Thyroid gland (tissue), 4 donors: ENCODE measurements around the gene UGT3A2. TPM values are rescaled to one million over a fixed set of nuclear protein-coding genes. Genes with fewer than 3 reads are reported as not detected.
A peak's percentile ranks its signal among the peaks of the same experiment; 100 is the strongest.

Experiments
- DNase-seq, 2 donors: peaks; one replicate each; pipeline ENCODE4 v3.0.0-alpha.2; 2019
- H3K27ac ChIP-seq, 3 donors: fragments of 200-600 bp; sonication (generic); 1 replicate in 2 of 3; 2 replicates in 1 of 3; pipeline ENCODE4 v1.5.1; 2016 to 2019; ENCODE audit warnings: mild to moderate bottlenecking in 1 of 3, moderate library complexity in 1 of 3
- H3K27me3 ChIP-seq: fragments of 200-600 bp; sonication (generic); one replicate; pipeline ENCODE4 v1.5.1; 2019
- H3K36me3 ChIP-seq, 2 donors: fragments of 200-600 bp; sonication (generic); one replicate each; pipeline ENCODE4 v1.5.1; 2016 to 2019
- H3K4me1 ChIP-seq, 2 donors: fragments of 200-600 bp; sonication (generic); one replicate each; pipeline ENCODE4 v1.5.1; 2017 to 2019
- H3K4me3 ChIP-seq, 3 donors: fragments of 200-600 bp; sonication (generic); replicated peaks in 1 of 3; 1 replicate in 2 of 3; 2 replicates in 1 of 3; pipeline ENCODE4 v1.5.1; 2016; ENCODE audit warnings: mild to moderate bottlenecking in 1 of 3
- H3K9me3 ChIP-seq: fragments of 200-600 bp; sonication (generic); one replicate; pipeline ENCODE4 v1.5.1; 2017
- POLR2A ChIP-seq, 2 donors: fragments of 450-650 bp; IDR thresholded peaks; one replicate each; pipeline ENCODE4 v1.6.1; 2017; ENCODE audit warnings: antibody characterized with exemption in 2 of 2, mild to moderate bottlenecking in 2 of 2, moderate library complexity in 1 of 2
- WGBS, 2 donors: methylation state at CpG; one replicate each; pipeline ENCODE4 v1.1.5; 2017; 5-methylcytosine and 5-hydroxymethylcytosine counted together
- intact Hi-C: fragments of 100-400 bp; cut with DNase I; formaldehyde crosslinking; loops from one replicate; pipeline ENCODE4 v1.15.1; 2023
- total RNA-seq, 4 donors: library from RNA; depleted of rRNA; stranded (reverse); fragments of >200 nt; gene quantifications; one replicate each; pipeline ENCODE4 v1.2.3, GENCODE V29; 2016
- TF ChIP-seq, protein P1 (sequence below), 6 experiments: fragments of 200-600 bp in 3 of 6; fragments of 450-650 bp in 3 of 6; sonication (generic) in 3 of 6; IDR thresholded peaks; one replicate each; pipeline ENCODE4 v1.5.1; 2016 to 2019; ENCODE audit warnings: antibody characterized with exemption in 6 of 6, mild to moderate bottlenecking in 2 of 6, inconsistent platforms in 1 of 6, moderate library complexity in 1 of 6

The UGT3A2 gene
- total RNA-seq, 4 donors from 2014 or later, result not detected

- no peak for TF ChIP-seq POLR2A (IDR thresholded peaks at IDR 0.05)
- TF ChIP-seq, protein P1, sequence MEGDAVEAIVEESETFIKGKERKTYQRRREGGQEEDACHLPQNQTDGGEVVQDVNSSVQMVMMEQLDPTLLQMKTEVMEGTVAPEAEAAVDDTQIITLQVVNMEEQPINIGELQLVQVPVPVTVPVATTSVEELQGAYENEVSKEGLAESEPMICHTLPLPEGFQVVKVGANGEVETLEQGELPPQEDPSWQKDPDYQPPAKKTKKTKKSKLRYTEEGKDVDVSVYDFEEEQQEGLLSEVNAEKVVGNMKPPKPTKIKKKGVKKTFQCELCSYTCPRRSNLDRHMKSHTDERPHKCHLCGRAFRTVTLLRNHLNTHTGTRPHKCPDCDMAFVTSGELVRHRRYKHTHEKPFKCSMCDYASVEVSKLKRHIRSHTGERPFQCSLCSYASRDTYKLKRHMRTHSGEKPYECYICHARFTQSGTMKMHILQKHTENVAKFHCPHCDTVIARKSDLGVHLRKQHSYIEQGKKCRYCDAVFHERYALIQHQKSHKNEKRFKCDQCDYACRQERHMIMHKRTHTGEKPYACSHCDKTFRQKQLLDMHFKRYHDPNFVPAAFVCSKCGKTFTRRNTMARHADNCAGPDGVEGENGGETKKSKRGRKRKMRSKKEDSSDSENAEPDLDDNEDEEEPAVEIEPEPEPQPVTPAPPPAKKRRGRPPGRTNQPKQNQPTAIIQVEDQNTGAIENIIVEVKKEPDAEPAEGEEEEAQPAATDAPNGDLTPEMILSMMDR (IDR thresholded peaks at IDR 0.05), result no peak
- Histone ChIP-seq H3K27me3 (no peaks in the 10 kb centered on the region), H3K4me3 (no peak overlapping the region), H3K4me1 (no peaks in the 10 kb centered on the region), H3K36me3 (no peaks in the 10 kb centered on the region), H3K27ac (no peak overlapping the region), H3K9me3 (no peaks in the 10 kb centered on the region)
- DNase-seq, result no peak
- intact Hi-C loops, result no loop called here
Measured at GRCh38 chr5:36096486-36096885, 29.8 kb upstream of the UGT3A2 start.

- no peak for TF ChIP-seq POLR2A (IDR thresholded peaks at IDR 0.05)
- TF ChIP-seq, protein P1 (IDR thresholded peaks at IDR 0.05), result peak in 1 of 6 experiments; percentile 11
- intact Hi-C loops, result no loop called here
Measured at GRCh38 chr5:36089989-36090388, 23.3 kb upstream of the UGT3A2 start.

GRCh38 chr5:36079200-36079781 is 12.6 kb upstream of the UGT3A2 start:
- 27 to 33% methylated on average over 9 to 10 of the region's 10 CpGs for whole genome bisulfite sequencing, 2 donors
- Histone ChIP-seq H3K4me3 (no peak overlapping the region), H3K27ac (no peak overlapping the region), H3K9me3 (no peaks in the 10 kb centered on the region), H3K36me3 (no peaks in the 10 kb centered on the region), H3K4me1 (no peaks in the 10 kb centered on the region), H3K27me3 (no peaks in the 10 kb centered on the region)
- no peak for TF ChIP-seq POLR2A (IDR thresholded peaks at IDR 0.05)
- TF ChIP-seq, protein P1 (IDR thresholded peaks at IDR 0.05), result peak in 3 of 6 experiments; percentile 42 to 67 (median 47)
- intact Hi-C loops, result no loop called here
- no peak for DNase-seq

More at GRCh38 chr5:36089989-36090388, 23.3 kb upstream of the UGT3A2 start:
- no peak overlapping the region for H3K4me3 ChIP-seq
- no peaks in the 10 kb centered on the region for H3K36me3 ChIP-seq
- no peaks in the 10 kb centered on the region for H3K9me3 ChIP-seq
- DNase-seq, result no peak
- 61 to 69% methylated on average over 2 of the region's 2 CpGs for WGBS, 2 donors
- no peaks in the 10 kb centered on the region for H3K4me1 ChIP-seq
- no peak overlapping the region for H3K27ac ChIP-seq
- no peaks in the 10 kb centered on the region for H3K27me3 ChIP-seq

- no peaks in the 10 kb centered on the region for H3K27me3 ChIP-seq
- intact Hi-C loops, result no loop called here
- TF ChIP-seq, protein P1 (IDR thresholded peaks at IDR 0.05), result no peak
- TF ChIP-seq POLR2A (IDR thresholded peaks at IDR 0.05), result no peak
- no peaks in the 10 kb centered on the region for H3K36me3 ChIP-seq
- H3K4me3 ChIP-seq, result no peak overlapping the region
- H3K4me1 ChIP-seq, result no peaks in the 10 kb centered on the region
- H3K9me3 ChIP-seq, result no peaks in the 10 kb centered on the region
- no peak for DNase-seq
- WGBS, 2 donors, result 70 to 76% methylated on average over 10 of the region's 10 CpGs
- H3K27ac ChIP-seq, result no peak overlapping the region
Measured at GRCh38 chr5:36078430-36078829, 11.7 kb upstream of the UGT3A2 start.

DNA sequence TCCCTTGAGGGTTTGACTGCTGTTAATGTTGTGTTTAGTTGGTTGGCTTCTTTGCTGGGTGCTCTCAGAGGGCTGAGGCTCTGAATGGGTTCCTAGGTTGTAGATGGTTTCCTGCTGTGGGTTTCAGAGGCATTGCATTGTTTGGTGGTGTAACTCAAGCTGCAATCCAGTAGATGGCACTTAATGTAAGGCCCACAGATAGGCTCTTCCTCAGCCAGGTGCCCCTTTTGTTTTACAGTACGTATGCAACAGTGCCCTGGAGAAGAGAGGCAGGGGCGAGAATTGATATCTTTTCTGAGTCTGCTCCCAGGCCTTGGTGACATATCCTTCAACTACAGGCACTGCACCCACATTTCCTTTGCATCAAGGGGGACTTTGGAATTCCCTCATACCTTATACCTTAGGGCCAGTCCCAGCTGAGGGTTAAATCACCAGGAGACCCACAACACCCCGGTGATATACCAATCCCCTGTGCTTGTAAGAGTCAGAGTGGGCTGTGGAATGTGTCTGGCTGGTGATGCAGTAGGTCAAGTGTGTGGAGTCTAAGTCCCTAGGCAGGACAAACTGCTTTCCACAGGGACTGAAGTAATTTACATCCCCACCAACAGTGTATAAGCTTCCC is 7.0 kb upstream of the UGT3A2 start:
- DNase-seq, result no peak
- no peaks in the 10 kb centered on the region for H3K9me3 ChIP-seq
- no peaks in the 10 kb centered on the region for H3K36me3 ChIP-seq
- no peak for TF ChIP-seq POLR2A (IDR thresholded peaks at IDR 0.05)
- TF ChIP-seq, protein P1 (IDR thresholded peaks at IDR 0.05), result no peak
- intact Hi-C loops, result no loop called here
- no peak overlapping the region for H3K27ac ChIP-seq
- 61 to 68% methylated on average over 3 of the region's 3 CpGs for WGBS, 2 donors
- H3K27me3 ChIP-seq, result no peaks in the 10 kb centered on the region
- H3K4me1 ChIP-seq, result no peaks in the 10 kb centered on the region
- H3K4me3 ChIP-seq, result no peak overlapping the region
